Adrenal gland (tissue), 5 donors: ENCODE data around the gene DNMBP.

Experiments
- CTCF ChIP-seq, 6 experiments: fragments of 450-650 bp in 4 of 6; fragments of 200-600 bp in 2 of 6; sonication (generic) in 1 of 6; IDR thresholded peaks; 1 replicate in 5 of 6; 2 replicates in 1 of 6; pipeline versions ENCODE4 v1.5.1 to v1.8.0; 2016 to 2021; ENCODE audit warnings: antibody characterized with exemption in 6 of 6, mild to moderate bottlenecking in 2 of 6, moderate library complexity in 1 of 6
- POLR2A ChIP-seq, 2 donors: fragments of 450-650 bp; IDR thresholded peaks; one replicate each; pipeline ENCODE4 v1.6.1; 2017; ENCODE audit warnings: antibody characterized with exemption in 2 of 2, mild to moderate bottlenecking in 2 of 2, moderate library complexity in 1 of 2
- donor health status: DM: no; HTN: no; CAD: no.

GRCh38 chr10:99872367-99873162 lies 137.2 kb downstream of the DNMBP start:
- TF ChIP-seq CTCF (IDR thresholded peaks at IDR 0.05) (no peak), POLR2A (IDR thresholded peaks at IDR 0.05) (no peak)
